CD4-positive, alpha-beta T cell (primary cell): ENCODE results near the gene TGOLN2. TPM values are rescaled to one million over a fixed set of nuclear protein-coding genes. Genes with fewer than 3 reads are reported as not detected.
A peak's percentile ranks its signal among the peaks of the same experiment; 100 is the strongest.

Source experiments
- ATAC-seq: fragments of 200-7000 bp; cut with Tn5 transposase; one replicate; pipeline ENCODE4 v1.10.0; 2022; ENCODE audit warnings: mild to moderate bottlenecking; ENCODE audit not compliant: poor library complexity
- CTCF ChIA-PET: fragments of 350-600 bp; sonication (Branson Sonifier 250); formaldehyde crosslinking; loops from one replicate; lab custom pipeline; 2021; ENCODE audit warnings: antibody characterized with exemption, inconsistent platforms; lab: Charles Lee
- POLR2A ChIA-PET: fragments of 350-600 bp; sonication (Branson Sonifier 250); formaldehyde crosslinking; loops from one replicate; lab custom pipeline; 2021; ENCODE audit warnings: antibody characterized with exemption, inconsistent platforms; lab: Charles Lee
- DNase-seq, 14 experiments: peaks; one replicate each; pipeline ENCODE4 v3.0.0-alpha.2; 2013 to 2020; ENCODE audit warnings: mixed read lengths in 2 of 14
- H3K27ac ChIP-seq, 2 donors: one replicate each; pipeline versions ENCODE4 v1.5.1 to v1.7.0; 2013; ENCODE audit warnings: low read length in 2 of 2, low read depth in 1 of 2, mild to moderate bottlenecking in 1 of 2
- H3K27me3 ChIP-seq, 2 experiments: 1 replicate in 1 of 2; 2 replicates in 1 of 2; pipeline versions ENCODE4 v1.6.1 to v1.7.0; 2013; ENCODE audit warnings: low read length in 2 of 2, control low read depth in 1 of 2, mild to moderate bottlenecking in 1 of 2, moderate library complexity in 1 of 2; ENCODE audit not compliant: insufficient read depth in 2 of 2, control insufficient read depth in 1 of 2
- H3K36me3 ChIP-seq: one replicate; pipeline ENCODE4 v1.6.1; 2013; ENCODE audit warnings: low read length, control low read depth; ENCODE audit not compliant: insufficient read depth
- H3K4me1 ChIP-seq: one replicate; pipeline ENCODE4 v1.6.1; 2013; ENCODE audit warnings: low read length, control low read depth; ENCODE audit not compliant: insufficient read depth
- H3K4me3 ChIP-seq: one replicate; pipeline ENCODE4 v1.5.1; 2013; ENCODE audit warnings: mild to moderate bottlenecking, low read length, moderate library complexity
- H3K9me3 ChIP-seq, 2 experiments: 1 replicate in 1 of 2; 2 replicates in 1 of 2; pipeline versions ENCODE4 v1.6.1 to v1.7.0; 2013; ENCODE audit warnings: low read length in 2 of 2, mild to moderate bottlenecking in 2 of 2, control low read depth in 1 of 2, moderate library complexity in 1 of 2; ENCODE audit not compliant: control insufficient read depth in 1 of 2, insufficient read depth in 1 of 2
- H3K27ac Mint-ChIP-seq: one replicate; pipeline ENCODE4 v1.8.0; 2020; ENCODE audit warnings: mixed read lengths
- H3K27me3 Mint-ChIP-seq: one replicate; pipeline ENCODE4 v1.8.0; 2021; ENCODE audit warnings: mixed read lengths
- H3K36me3 Mint-ChIP-seq: one replicate; pipeline ENCODE4 v1.8.0; 2021; ENCODE audit warnings: low read depth, mixed read lengths
- H3K4me1 Mint-ChIP-seq: one replicate; pipeline ENCODE4 v1.8.0; 2021; ENCODE audit warnings: low read depth, mixed read lengths
- H3K4me3 Mint-ChIP-seq: one replicate; pipeline ENCODE4 v1.8.0; 2020; ENCODE audit warnings: mild to moderate bottlenecking, mixed read lengths
- H3K9me3 Mint-ChIP-seq: one replicate; pipeline ENCODE4 v1.8.0; 2020; ENCODE audit warnings: mixed read lengths
- intact Hi-C, 2 experiments: fragments of 100-400 bp; cut with DNase I in 1 of 2; cut with micrococcal nuclease in 1 of 2; formaldehyde crosslinking; loops; one replicate each; pipeline versions ENCODE4 v1.15.1 to v1.9.0; 2023 to 2025; cut with DNase I, micrococcal nuclease
- total RNA-seq, 174 experiments: library from RNA in 2 of 174; stranded (reverse) in 2 of 174; gene quantifications; one replicate each; pipeline ENCODE4 v1.2.3 and lab custom pipeline; 2021 to 2026
- TF ChIP-seq, protein P1 (sequence below): fragments of 200-600 bp; IDR thresholded peaks from one replicate; pipeline ENCODE4 v1.8.0; 2022; ENCODE audit warnings: antibody characterized with exemption, mild to moderate bottlenecking

Gene TGOLN2
- total RNA-seq, 2 experiments from 2014 or later = 172 to 175 TPM

GRCh38 chr2:85286918-85287317, 40.9 kb downstream of the TGOLN2 start:
- Mint-ChIP-seq H3K27ac (peak overlapping the region; percentile 25), H3K4me1 (peaks cover 30% of the 10 kb centered on the region), H3K9me3 (no peaks in the 10 kb centered on the region), H3K4me3 (peak overlapping the region; percentile 32), H3K36me3 (no peaks in the 10 kb centered on the region), H3K27me3 (no peaks in the 10 kb centered on the region)
- Histone ChIP-seq H3K36me3 (no peaks in the 10 kb centered on the region), H3K4me1 (peaks cover 24% of the 10 kb centered on the region), H3K4me3 (no peak overlapping the region), H3K27ac (no peak overlapping the region), H3K27me3 (no peaks in the 10 kb centered on the region), H3K9me3 (no peaks in the 10 kb centered on the region)
- DNase-seq (no peak), ATAC-seq (no peak)
- CTCF ChIA-PET = interaction anchor here (1.6 kb wide), 1 partner anchor 12 kb away, joined by 4 read pairs; no protein-coding TSS in a partner anchor
- POLR2A ChIA-PET = interaction anchor here (1.6 kb wide), 1 partner anchor 40 kb away, joined by 3 read pairs; no protein-coding TSS in a partner anchor
- intact Hi-C loops = loop anchor here in 1 of 2 experiments (5.0 to 10.0 kb wide), 2 partner anchors 152 to 1265 kb away; partner anchors contain the start of gene TCF7L1
- TF ChIP-seq, protein P1, sequence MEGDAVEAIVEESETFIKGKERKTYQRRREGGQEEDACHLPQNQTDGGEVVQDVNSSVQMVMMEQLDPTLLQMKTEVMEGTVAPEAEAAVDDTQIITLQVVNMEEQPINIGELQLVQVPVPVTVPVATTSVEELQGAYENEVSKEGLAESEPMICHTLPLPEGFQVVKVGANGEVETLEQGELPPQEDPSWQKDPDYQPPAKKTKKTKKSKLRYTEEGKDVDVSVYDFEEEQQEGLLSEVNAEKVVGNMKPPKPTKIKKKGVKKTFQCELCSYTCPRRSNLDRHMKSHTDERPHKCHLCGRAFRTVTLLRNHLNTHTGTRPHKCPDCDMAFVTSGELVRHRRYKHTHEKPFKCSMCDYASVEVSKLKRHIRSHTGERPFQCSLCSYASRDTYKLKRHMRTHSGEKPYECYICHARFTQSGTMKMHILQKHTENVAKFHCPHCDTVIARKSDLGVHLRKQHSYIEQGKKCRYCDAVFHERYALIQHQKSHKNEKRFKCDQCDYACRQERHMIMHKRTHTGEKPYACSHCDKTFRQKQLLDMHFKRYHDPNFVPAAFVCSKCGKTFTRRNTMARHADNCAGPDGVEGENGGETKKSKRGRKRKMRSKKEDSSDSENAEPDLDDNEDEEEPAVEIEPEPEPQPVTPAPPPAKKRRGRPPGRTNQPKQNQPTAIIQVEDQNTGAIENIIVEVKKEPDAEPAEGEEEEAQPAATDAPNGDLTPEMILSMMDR = no peak

DNA sequence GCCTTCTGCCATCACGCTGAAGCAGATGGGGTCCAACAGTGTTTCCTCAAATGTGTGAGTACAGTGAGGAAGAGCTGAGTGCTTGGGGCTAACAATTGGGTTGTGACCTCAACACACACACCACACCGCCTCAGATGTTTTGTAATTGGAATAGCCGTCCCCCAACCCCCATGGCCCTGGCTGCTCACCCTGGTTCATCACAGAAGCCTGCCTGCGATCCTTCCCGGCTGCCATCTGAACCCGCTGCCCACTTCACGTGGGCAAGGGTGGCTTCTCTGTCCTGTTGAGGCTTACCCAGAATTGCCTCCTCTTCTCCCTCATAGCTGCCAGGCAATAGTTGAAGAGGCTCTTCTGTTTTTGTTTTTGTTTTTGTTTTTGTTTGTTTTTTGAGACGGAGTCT, 44.1 kb downstream of the TGOLN2 start:
- no peak overlapping the region for H3K27ac ChIP-seq
- H3K27me3 ChIP-seq = no peaks in the 10 kb centered on the region
- ATAC-seq = no peak
- TF ChIP-seq, protein P1 = no peak
- no peaks in the 10 kb centered on the region for H3K9me3 ChIP-seq
- Mint-ChIP-seq H3K4me1 (peaks cover 14% of the 10 kb centered on the region), H3K4me3 (no peak overlapping the region), H3K36me3 (no peaks in the 10 kb centered on the region), H3K9me3 (no peaks in the 10 kb centered on the region), H3K27me3 (no peaks in the 10 kb centered on the region), H3K27ac (no peak overlapping the region)
- H3K4me3 ChIP-seq = no peak overlapping the region
- ChIA-PET POLR2A (no interaction called here), CTCF (no interaction called here)
- H3K4me1 ChIP-seq = peaks cover 12% of the 10 kb centered on the region
- H3K36me3 ChIP-seq = no peaks in the 10 kb centered on the region
- intact Hi-C loops = loop anchor here in 1 of 2 experiments (2.0 to 10.0 kb wide), 3 partner anchors 17 to 357 kb away; partner anchors contain the start of gene TCF7L1
- no peak for DNase-seq

DNA sequence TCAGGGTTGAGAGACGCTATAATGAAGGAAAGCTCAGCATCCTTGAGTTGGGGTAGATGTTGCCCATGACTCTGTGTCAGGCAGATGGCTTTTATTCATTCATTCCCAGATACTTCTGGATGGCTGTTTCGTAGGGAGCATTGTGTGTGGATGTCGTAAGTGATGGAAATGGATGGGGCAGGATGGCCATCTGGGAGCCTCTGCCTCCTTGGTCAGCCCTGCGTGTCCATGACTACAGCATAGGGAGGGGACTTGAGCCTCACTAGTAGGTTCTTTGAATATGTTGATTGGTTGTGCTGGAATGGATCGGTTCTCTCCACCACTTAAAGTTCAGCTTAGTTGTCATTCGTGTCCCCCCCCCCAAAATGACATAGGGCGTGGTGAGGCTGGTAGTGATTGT, 44.9 kb downstream of the TGOLN2 start:
- TF ChIP-seq, protein P1 = no peak
- no peaks in the 10 kb centered on the region for H3K36me3 Mint-ChIP-seq
- Histone ChIP-seq H3K36me3 (no peaks in the 10 kb centered on the region), H3K9me3 (no peaks in the 10 kb centered on the region), H3K4me3 (no peak overlapping the region), H3K27me3 (peaks cover 0 to 2% of the 10 kb centered on the region in 2 experiments), H3K27ac (no peak overlapping the region), H3K4me1 (peaks cover 12% of the 10 kb centered on the region)
- DNase-seq = no peak
- POLR2A ChIA-PET = no interaction called here
- no peaks in the 10 kb centered on the region for H3K27me3 Mint-ChIP-seq
- no peak overlapping the region for H3K4me3 Mint-ChIP-seq
- H3K9me3 Mint-ChIP-seq = no peaks in the 10 kb centered on the region
- no peak overlapping the region for H3K27ac Mint-ChIP-seq
- intact Hi-C loops = loop anchor here in 1 of 2 experiments (10.0 kb wide), 1 partner anchor 148 kb away; the partner anchor contains the start of gene TCF7L1
- no peak for ATAC-seq
- H3K4me1 Mint-ChIP-seq = peaks cover 14% of the 10 kb centered on the region
- CTCF ChIA-PET = no interaction called here
